Activated effector memory CD4-positive, alpha-beta T cell treated with Interleukin-2 at 50 U/mL for 16 hours (primary cell): ENCODE data around the gene METAP1D.

ENCODE experiments used
- DNase-seq: peaks from one replicate; pipeline ENCODE4 v3.0.0-alpha.2; 2020

METAP1D gene

DNA sequence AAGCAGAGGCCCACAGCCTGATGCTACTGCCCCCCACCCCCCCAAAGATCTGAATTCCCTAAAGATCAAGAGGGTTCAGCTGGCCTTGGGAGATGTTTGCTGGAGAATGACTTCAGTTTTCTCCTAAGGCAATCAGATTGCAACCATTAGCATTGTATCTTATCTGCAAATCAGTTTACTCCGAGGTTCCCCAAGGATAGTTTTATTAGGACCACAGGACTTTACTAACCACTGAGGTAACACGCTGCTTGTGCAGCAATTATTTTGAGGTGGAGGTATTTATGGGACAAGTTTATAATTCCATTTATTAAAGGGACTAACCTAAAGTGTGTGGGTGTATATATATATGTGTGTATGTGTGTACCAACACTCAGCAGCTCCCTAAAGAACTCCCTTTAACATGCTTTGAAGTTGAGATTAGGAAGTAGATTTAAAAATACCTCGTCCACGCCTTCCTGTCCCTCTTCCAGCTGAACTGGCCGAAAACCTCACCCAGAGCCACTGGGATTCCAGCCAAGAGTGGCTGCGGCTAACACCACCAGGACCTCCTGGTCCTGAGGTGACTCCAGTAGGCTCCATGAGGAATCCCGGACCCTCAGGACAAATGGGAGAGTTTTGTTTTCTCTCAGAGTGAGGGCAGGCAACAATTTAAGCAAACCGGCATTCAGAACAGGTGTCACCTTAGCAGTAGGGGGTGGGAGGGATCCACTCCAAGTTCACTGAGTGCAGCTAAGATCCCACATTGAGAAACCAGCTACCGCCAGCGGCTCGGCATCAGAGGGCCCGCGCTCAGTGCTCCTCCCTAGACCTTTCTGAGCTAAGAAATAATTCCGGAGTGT, 82.6 kb downstream of the METAP1D start:
- DNase-seq, result no peak

DNA sequence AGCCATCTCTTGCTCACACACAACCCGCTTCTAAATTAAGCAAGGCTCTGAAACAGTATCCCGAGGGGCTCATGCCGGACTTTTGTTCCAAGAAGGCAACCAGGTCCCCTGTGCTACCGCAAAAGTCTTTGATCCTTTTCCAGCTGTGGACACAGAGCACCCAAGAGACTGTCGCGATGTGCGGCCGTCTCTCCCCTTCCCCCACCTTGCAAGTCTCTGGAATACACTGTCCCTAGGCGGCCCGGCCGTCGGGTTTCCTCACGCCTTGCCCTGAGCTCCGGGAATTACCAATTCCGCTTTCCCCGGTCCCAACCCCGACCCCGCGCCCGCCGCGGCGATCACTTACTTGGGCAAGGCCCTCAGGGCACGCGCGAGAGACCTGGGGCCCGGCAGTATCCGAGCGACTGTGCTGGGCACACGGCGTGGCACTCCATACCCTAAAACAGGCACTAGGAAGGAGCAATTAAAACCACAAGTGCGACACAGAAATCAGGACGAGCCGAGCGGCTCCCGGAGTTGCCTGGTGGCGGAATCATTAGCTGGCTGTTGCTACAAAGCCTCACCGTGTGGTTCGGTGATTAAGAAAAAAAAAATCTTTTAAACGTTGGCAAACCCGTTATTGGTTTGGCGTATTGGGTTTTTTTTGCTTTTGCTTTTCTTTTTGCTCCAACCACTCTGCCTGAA, 83.3 kb downstream of the METAP1D start:
- no peak for DNase-seq

DNA sequence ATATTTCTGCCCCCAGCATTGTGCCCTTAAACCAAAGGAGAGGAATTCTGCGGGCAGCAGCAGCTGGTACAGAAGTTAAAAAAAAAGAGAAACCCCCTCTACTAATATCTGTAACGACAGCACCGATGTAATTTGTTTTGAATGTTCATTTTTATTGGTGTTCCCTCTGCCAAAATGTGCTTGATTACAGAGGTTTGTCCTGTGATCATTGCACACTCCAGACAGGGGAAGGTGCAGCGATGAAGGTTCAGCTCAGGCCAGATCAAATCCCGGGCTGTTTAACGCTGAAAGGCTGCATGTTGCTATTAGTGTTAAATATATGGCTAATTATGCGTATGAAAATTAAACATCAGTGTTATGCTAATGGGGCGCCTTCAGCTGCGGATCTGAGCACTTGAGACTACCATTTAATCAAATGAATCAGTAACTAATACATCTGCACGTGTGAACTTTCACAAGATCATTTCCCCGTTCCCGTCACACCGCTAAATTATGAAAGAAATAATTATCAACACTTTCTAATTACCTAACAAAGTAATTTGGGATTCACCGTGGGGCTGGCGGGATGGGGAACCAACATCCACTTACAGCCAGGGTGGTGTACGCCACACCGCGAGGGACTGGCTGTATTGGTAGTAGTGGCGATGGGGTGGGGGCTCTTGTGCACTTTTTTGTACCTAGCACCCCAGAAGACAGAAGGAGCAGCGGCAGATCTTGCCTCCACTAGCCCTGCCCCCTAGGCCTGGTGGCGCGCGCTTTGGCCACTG, 84.1 kb downstream of the METAP1D start:
- no peak for DNase-seq

DNA sequence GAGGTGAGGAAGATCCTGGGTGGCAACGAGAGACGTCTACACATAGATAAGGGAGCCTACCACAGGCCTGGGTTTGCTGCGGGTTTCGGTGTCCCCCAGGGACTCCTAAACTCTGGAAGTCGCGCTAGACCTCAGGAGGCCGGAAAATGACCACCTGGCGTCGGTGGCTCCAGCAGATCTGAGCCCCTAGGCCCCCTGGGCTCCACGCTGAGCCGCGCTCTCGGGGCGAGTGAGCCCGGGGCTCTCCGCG, 84.6 kb downstream of the METAP1D start:
- DNase-seq, result no peak

DNA sequence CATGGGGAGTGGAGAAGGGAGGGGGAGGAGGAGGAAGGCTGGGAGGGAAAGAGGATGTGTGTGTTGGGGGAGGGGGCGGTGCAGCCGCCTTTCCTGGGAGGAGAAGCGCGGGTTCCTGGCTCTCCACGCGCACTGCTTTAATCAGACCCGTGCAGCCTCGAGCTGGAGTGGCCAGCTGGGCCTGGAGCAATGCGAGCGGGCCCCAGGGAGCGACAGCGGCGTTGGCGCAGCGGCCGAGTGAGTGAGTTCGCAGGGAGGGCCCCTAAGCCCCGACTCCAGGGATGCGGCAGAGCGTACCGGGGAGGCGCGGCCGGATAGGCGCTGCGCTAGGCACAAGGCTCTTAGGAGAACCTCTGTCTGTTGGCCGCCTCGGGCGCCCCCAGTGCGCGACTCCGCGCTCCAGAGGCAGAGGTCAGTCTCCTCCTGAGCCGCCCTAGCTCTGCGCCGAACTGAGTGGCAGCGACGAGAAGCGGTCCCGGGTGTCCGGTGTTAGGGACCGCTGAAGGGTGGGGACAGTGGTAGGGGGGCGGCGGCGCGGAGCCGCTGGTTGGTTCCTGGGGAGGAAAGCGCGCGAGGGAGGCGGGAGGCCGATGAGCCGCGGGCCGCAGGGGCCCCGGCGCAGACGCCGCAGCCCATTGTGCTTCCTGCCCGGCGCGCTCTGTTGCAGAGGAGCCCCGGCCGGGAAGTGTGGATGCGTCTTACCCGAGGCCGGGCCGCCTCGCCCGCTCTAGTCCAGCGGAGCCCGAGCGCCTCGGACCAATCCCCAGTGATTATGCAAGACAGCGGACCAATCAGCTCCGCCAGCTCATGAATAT, 85.1 kb downstream of the METAP1D start:
- DNase-seq, result no peak

DNA sequence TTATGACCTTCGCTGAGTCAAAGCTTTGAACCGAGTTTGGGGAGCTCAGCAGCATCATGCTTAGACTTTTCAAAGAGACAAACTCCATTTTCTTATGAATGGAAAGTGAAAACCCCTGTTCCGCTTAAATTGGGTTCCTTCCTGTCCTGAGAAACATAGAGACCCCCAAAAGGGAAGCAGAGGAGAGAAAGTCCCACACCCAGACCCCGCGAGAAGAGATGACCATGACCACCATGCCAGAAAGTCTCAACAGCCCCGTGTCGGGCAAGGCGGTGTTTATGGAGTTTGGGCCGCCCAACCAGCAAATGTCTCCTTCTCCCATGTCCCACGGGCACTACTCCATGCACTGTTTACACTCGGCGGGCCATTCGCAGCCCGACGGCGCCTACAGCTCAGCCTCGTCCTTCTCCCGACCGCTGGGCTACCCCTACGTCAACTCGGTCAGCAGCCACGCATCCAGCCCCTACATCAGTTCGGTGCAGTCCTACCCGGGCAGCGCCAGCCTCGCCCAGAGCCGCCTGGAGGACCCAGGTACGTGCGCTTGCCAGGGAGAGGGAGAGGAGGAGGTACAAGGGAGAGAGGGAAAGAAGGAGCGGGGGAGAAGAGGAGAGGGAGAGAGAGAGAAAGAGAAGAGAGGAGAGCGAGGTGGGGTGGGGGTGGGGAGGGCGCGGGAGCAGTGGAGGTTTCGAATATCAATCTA, 85.9 kb downstream of the METAP1D start, which contains the start of gene DLX1:
DLX1 (plus strand) TSS at position 48 of the 700 bp plus-strand sequence; CDS start at position 219, 171 bp downstream.
- DNase-seq, result no peak

DNA sequence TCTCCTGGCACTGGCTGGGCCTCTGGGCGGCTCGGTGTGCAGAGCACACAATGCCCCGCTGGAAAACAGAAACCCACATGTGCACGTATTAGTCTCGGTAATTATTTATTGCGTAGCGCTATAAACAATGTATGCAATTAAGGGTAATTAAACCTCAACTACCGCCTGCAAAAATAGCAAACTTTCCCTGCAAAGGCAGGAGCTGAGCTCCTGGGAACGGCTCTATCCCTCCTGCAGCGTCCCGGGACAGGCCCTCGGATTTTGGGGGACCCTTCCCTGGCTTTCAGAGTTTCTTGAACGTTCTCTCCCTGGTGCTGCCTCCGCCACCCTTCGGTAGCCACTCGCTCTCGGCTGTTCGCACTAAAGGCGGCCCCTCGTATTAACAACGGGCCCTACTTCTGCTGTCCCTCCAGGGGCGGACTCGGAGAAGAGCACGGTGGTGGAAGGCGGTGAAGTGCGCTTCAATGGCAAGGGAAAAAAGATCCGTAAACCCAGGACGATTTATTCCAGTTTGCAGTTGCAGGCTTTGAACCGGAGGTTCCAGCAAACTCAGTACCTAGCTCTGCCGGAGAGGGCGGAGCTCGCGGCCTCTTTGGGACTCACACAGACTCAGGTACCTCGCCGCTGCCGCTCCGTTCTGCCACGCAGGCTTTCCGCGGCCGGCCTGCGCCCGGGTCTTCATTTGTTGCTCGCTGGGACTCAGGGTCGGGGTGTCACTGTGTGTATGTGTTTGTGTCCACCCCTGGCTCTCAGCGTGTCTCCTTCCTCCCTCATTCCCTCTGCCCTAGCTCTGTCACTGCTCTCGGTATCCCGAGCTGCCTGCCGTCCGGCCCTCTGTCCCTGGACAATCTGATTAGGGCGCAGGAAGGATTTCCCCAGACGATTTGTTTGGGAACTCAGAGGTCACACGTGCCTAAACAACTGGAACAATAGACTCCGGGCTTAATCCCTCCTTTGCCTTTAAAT, 86.8 kb downstream of the METAP1D start:
- DNase-seq, result no peak

DNA sequence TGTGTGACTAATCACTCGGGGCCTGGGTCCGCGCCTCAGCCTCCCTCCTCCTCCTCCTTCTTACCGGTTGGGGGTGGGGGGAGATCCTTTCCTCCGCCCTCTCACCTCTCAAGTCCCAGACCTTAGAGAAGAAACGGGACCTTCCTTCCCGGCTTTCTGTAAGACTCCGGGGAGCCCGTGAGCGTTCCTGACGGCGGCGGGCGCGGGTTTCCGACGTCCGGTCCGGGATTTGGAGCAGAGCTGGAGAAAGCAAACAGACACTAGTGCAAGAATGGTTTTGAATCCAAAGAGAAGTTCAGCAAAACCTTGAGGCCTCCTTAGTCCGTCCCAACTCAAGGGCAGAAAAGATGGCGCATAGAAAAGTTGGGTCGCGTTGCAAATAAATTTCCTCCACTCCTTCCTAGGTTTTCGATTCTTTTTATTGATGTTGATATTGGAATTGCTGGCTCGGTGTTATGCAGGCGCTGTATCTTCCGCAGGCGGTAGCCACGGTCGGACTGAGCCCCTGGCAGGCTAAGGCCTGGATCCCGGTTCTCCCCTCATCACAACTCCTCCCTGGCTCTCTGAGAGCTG, 87.5 kb downstream of the METAP1D start:
- no peak for DNase-seq

DNA sequence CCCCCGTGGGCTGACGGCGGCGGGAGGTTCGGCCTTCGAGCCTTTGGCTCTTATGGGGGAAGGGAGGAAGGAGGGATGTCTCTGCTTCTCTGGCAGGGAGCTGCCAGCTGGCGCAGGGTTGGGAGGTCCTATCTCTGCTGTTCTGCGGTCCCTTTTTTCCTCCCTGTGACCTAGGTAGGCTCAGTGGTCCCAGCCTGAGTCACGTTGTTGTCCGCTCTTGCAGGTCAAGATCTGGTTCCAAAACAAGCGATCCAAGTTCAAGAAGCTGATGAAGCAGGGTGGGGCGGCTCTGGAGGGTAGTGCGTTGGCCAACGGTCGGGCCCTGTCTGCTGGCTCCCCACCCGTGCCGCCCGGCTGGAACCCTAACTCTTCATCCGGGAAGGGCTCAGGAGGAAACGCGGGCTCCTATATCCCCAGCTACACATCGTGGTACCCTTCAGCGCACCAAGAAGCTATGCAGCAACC, 88.1 kb downstream of the METAP1D start:
- DNase-seq, result no peak

DNA sequence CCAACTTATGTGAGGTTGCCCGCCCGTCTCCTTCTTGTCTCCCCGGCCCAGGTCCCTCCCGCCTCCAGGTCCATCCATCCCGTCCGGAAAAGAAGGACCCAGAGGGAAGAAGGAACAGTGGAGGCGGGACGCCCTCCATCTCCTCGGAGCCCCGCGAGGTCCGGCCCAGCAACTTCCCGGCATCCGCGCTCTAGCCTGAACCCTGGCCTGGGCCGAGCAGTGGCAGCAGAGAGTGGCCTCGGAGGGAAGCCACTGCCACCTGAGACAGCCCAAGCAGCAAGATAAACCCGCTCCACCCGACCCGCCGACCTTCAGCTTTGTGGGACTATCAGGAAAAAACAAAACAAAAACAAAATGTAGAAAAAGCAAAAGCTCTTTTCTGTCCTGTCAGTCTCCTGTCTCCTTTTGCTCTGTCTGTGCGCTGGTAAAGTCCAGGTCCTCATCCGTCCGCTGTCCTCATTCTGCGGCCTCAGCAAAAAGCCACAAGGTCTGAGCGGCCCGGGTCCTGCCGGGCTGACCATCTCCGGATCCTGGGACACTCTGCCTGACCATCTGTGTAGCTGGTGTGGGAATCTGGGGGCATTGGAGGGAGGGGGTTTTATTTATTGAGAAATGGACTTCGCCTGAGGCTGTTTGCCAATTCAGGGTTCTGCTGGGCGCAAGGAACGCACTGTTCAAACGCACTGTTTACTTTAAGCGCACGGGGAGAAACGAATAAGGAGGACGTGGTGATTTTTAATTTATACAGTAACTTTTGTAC, 88.7 kb downstream of the METAP1D start:
- no peak for DNase-seq

DNA sequence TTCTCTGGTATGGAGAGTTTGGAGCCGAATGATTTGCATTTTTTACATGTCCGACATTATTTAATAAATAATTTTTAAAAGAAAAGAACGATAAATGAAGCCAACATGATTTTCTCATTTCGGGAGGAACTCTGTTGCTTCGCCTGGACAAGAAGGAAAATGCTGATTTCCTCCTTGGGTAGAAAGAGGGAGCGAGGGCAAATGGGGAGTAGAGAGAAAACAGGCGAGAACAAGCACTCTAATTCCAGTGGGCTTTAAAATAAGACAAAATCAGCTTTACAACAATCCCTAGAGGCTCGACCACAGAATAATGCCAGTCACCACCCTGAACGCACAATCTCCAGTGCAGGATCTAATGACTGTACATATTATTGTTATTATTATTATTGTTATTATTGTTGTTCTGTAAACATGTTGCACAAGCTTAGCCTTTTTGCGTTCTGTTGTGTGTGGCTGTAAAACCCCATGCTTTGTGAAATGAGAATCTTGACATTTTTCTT, 89.3 kb downstream of the METAP1D start:
- no peak for DNase-seq

DNA sequence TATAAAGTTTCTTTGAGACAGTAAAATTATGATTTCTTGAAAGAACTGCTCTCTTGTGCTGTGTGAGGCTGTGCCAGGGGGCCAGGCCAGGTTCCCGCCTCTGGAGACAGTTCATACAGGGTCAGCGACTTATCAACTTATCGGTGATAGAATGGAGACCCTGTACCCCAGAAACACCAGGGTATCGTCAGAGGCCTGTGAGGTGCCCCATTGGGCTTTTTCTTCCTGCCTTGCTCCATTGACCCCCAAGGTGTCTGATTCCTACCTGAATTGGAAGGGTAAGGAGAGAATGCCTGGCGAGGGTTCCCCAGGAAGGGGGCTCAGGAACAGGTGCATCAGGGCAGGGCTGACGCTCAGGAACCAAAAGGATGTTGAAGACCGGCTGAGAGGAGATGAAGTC, 89.9 kb downstream of the METAP1D start:
- DNase-seq, result no peak

DNA sequence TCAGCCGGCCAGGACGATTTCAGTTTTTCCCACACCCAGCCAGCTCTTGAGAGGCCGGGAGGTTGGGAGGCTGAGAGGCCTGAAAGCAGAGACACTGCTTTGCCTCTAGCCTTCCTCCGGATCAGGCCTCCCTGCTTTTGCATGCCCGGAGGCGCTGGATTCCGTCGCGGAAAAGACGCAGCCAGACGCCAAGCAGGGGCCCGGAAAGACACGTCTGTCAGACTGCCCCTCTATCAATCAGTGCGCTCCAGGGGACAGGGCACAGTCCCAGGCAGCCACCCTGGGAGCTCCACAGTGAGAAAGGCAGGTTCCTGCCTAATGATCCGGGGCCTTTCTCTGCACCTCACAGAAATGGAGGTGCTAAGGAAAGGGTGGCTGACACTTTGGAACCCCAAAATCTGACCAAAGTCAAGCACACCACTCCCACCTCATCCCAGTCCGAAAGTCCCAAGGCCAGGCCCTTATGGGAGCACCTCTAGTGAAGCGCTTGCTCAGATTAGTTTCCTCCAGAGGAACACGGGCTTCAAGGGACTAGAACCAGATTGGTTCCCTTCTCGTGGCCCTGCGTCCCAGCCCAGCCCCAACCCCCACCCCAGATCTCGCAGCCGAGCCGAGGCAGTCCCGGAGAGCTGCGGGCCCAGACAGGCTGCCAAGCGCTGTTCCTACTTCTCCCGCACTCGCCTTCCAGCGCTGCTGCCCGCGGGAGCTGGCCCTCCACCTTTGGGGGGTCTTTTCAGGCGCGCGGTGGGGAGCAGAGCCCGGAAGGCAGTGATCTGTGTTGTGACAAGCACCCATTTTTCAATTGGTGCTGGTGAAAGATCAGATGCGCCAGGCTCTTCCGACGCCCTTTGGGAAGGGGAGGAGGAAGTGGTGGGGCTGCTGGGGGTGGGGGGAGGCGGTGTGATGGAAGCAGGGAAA, 90.5 kb downstream of the METAP1D start:
- DNase-seq, result no peak

DNA sequence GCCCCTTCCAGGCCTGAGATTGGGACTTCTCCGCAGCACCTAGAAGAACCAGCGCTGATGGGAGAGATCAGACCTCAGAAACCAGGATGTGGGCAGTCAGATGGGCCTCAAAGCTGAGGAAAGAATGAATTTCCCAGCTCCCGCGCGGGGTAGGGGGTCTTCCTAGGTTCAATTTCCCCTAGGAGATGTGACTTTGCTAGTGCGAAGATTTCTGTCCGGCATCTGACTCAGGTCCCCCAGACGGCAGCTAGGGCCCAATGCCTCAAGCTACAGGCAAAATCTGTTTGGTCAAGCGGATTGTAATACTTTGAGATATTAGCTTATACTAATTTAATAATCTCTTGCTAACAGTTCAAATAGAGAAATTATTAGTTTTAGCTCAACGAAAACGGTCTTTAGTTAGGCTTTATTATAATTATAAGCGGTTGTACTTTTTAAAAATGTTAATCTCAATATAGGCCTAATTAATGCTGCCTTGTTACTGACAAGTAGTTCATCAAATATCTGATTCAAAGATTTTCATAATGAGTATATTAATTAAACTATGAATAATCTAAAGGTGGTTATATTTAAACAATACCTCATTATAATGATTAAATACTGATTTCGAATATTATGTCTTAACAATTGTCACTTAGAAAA, 91.4 kb downstream of the METAP1D start:
- no peak for DNase-seq

DNA sequence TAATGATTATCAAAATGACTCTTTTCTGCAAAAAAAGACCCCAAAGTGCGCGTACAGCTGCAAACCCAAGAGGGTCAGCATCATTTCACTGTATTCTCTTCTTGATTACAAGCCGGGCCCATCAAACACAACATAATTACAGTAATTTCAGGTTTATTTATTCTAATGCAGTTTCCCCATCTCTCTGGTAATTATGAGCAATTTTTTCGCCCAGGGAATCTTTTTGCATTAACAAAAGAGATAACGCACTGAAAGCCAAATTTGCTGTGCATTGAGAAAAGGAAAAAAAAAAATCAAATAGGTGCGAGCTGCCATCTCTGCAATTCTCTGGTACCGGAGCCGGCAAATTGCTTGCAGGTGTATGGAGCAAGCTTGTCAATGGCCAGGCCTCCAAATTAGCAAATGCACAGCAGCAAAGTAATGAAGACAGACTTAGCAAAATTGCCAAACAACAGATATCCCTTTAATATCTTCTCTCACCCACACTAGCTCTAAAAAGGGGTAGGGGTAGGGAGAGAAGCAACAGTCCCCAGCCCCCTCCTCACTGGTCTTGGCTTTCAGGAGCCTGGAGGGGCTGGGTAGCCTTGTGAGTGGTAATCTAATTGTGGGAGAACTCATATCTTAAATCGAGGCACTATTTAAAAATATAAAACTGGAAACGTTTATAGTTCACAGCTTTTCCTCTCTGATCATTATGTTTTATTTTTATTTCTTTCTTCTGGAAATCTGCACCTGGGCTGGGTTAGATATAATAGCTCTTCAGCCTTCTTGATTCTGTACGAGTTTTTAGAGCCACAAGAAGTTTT, 92.2 kb downstream of the METAP1D start:
- no peak for DNase-seq

DNA sequence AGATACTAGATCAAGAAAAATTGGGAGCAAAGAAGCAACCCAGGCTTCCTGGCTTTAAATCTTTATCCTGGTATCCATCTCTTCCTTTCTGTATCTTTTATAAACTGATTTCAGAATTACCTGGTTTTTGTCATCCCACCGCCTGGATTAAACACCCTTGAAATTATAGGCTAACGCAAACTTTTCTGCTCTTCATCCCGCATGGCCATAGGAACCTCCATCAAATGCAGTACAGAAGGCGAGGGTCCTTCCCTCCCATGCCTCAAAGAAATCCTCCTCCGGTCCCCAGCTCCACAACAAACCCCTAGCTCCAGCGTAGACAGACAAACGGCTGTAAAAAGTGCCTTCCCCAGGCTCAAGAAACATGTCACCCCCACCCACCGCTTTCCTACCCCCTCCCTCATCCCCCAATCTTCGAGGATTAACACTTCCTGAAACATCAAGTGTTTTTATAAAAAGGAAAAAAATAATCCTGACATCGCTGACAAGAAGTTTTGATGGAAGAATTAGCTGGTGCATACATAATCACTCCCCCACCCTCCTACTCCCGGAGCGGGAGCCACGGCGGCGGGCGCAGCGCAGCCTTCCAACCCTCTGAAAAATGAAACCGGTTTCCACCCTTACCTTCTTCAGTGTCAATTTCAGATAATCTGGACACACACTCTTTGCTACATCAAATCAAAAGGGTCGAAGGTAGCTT, 93.1 kb downstream of the METAP1D start:
- DNase-seq, result no peak
